Activated naive CD4-positive, alpha-beta T cell treated with anti-CD3 and anti-CD28 coated beads, Interleukin-2, amount 10 ng/mL, durations not matched to agents 5 hours and 36 hours (primary cell): ENCODE measurements around the gene SRRM4. TPM values are rescaled to one million over a fixed set of nuclear protein-coding genes. Genes with fewer than 3 reads are reported as not detected.

Source experiments
- total RNA-seq, 2 experiments: library from RNA; stranded (reverse); gene quantifications; one replicate each; pipeline ENCODE4 v1.2.3, GENCODE V29; 2021

SRRM4 gene
- total RNA-seq, result not detected

DNA sequence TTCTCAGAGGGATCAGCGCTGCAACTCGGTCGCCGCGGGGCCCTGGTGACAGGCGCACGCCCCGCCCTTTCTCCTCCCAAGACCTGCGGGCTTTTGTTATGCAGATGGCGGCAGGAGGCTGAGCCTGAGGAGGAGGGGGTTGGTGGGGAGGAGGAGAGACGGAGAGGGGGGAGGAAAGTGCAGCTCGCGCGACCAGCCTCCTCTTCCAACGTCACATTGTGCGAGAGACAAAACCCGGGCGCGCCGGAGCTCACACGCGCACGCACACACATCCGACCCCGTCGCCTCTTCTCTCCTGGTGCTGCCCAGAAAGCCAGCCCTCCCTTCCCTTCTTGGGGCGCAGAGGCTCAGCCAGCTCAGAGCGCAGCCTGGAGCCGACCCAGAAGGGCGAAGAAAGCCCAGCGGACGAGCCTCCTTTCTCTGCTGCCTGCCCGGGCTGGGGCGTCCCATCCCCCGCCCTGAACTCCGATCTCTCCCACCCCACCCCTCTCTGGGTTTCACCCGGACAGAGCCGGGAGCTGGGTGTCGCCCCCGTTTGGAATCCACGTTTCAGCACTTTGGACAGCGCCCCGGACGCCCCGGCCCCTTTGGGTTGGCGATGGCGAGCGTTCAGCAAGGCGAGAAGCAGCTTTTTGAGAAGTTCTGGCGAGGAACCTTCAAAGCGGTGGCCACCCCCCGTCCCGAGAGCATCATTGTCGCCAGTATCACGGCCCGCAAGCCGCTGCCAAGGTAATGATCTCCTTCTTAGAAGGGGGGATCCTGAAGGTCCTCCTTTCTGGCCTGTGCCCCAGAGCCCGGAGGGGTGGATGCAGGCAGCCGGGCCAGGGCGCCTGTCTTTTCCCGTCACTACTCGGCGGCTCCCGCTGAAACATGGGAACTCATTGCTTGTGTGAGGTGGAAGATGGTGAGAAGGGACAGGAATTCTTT lies at the start of gene SRRM4:
Gene SRRM4 (plus strand): TSS at position 257 of the 927 bp plus-strand sequence. CDS start 342 bp downstream, at position 599.

GRCh38 chr12:119178544-119179334 lies 197.4 kb downstream of the SRRM4 start, which contains the start of gene HSPB8:
TSS of gene HSPB8 (plus strand) at chr12:119178931. CDS start at chr12:119179313, 382 bp downstream.

Other genes with a start within 250 kb of the SRRM4 start
- gene HSPB8, start 197.4 kb downstream of the SRRM4 start, total RNA-seq, result not detected